T-helper 1 cell (primary cell): ENCODE measurements around the gene ACOT11.
"Not testable (repeated sequence)": the region's sequence is repeated elsewhere in the genome, so short reads cannot be mapped to it uniquely, and the experiment has no call there.

Experiments used
- DNase-seq, 5 donors: peaks; one replicate each; pipeline ENCODE4 v3.0.0-alpha.2; 2012 to 2020
- total RNA-seq, 4 donors: gene quantifications; one replicate each; lab custom pipeline; 2026; lab: John Stamatoyannopoulos, UW

The ACOT11 gene
- total RNA-seq, result 1.1 to 2.6 (median 2.0) reads per million in 4 donors

GRCh38 chr1:54547601-54548388 lies at the start of gene ACOT11:
Gene ACOT11 (plus strand): TSS chr1:54548228. CDS start chr1:54548310, 82 bp downstream.
- no peak for DNase-seq

GRCh38 chr1:54498383-54499096 lies 49.5 kb upstream of the ACOT11 start:
- no peak for DNase-seq

GRCh38 chr1:54499097-54499359 lies 49.0 kb upstream of the ACOT11 start:
- DNase-seq, result no peak

- peak in 2 of 5 donors; percentile 26 to 36 for DNase-seq
Measured at GRCh38 chr1:54499360-54500106, 48.5 kb upstream of the ACOT11 start.

- no peak for DNase-seq
Measured at GRCh38 chr1:54500107-54500431, 48.0 kb upstream of the ACOT11 start.

GRCh38 chr1:54501849-54502248 lies 46.2 kb upstream of the ACOT11 start:
- DNase-seq, result no peak

- DNase-seq, result no peak
Measured at GRCh38 chr1:54502342-54502741, 45.7 kb upstream of the ACOT11 start.

- DNase-seq, result no peak
Measured at GRCh38 chr1:54506594-54506993, 41.4 kb upstream of the ACOT11 start.

GRCh38 chr1:54507033-54507870 lies 40.8 kb upstream of the ACOT11 start:
- no peak for DNase-seq

- DNase-seq, result no peak
Measured at GRCh38 chr1:54510715-54511270, 37.2 kb upstream of the ACOT11 start.

- DNase-seq, result not testable (repeated sequence)
Measured at GRCh38 chr1:54513921-54514580, 34.0 kb upstream of the ACOT11 start.

GRCh38 chr1:54516249-54516920 lies 31.6 kb upstream of the ACOT11 start:
- no peak for DNase-seq

- DNase-seq, result no peak
Measured at GRCh38 chr1:54517496-54517895, 30.5 kb upstream of the ACOT11 start.

- no peak for DNase-seq
Measured at GRCh38 chr1:54518489-54518888, 29.5 kb upstream of the ACOT11 start.

GRCh38 chr1:54519709-54520108 lies 28.3 kb upstream of the ACOT11 start:
- no peak for DNase-seq

- no peak for DNase-seq
Measured at GRCh38 chr1:54520631-54521321, 27.3 kb upstream of the ACOT11 start.

- not testable (repeated sequence) for DNase-seq
Measured at GRCh38 chr1:54526565-54526964, 21.5 kb upstream of the ACOT11 start.

GRCh38 chr1:54528613-54529012 lies 19.4 kb upstream of the ACOT11 start:
- DNase-seq, result no peak

GRCh38 chr1:54532033-54532432 lies 16.0 kb upstream of the ACOT11 start:
- no peak for DNase-seq

- DNase-seq, result not testable (repeated sequence)
Measured at GRCh38 chr1:54536656-54537055, 11.4 kb upstream of the ACOT11 start.

- no peak for DNase-seq
Measured at GRCh38 chr1:54537611-54538010, 10.4 kb upstream of the ACOT11 start.
